Stimulated activated CD4-positive, alpha-beta T cell treated with anti-CD3 and anti-CD28 coated beads, Interleukin-15, amount 100 ng/mL, for 24 hours (primary cell): ENCODE measurements around the gene TMEM214.
"Not testable (repeated sequence)": the region's sequence is repeated elsewhere in the genome, so short reads cannot be mapped to it uniquely, and the experiment has no call there.

Experiments used
- DNase-seq: peaks from one replicate; pipeline ENCODE4 v3.0.0-alpha.2; 2020

Gene TMEM214

GRCh38 chr2:27071990-27072830 is 39.4 kb downstream of the TMEM214 start:
- peak; percentile 64 for DNase-seq

GRCh38 chr2:27072920-27073319 is 40.2 kb downstream of the TMEM214 start:
- DNase-seq: no peak

- no peak for DNase-seq
Measured at GRCh38 chr2:27073782-27074181, 41.0 kb downstream of the TMEM214 start.

GRCh38 chr2:27074738-27075565 is 42.2 kb downstream of the TMEM214 start:
- peak; percentile 51 for DNase-seq

- not testable (repeated sequence) for DNase-seq
Measured at GRCh38 chr2:27075566-27075871, 42.8 kb downstream of the TMEM214 start.

GRCh38 chr2:27076323-27076722 is 43.6 kb downstream of the TMEM214 start:
- no peak for DNase-seq

- no peak for DNase-seq
Measured at GRCh38 chr2:27077231-27077630, 44.5 kb downstream of the TMEM214 start.

- no peak for DNase-seq
Measured at GRCh38 chr2:27078267-27079194, 45.8 kb downstream of the TMEM214 start, which contains the start of gene EMILIN1. Gene EMILIN1, plus strand, starts transcription at chr2:27078615. Its CDS starts 451 bp downstream, at chr2:27079066.

- no peak for DNase-seq
Measured at GRCh38 chr2:27079233-27080139, 46.7 kb downstream of the TMEM214 start.

GRCh38 chr2:27080140-27080469 is 47.3 kb downstream of the TMEM214 start:
- no peak for DNase-seq

- no peak for DNase-seq
Measured at GRCh38 chr2:27080603-27080936, 47.8 kb downstream of the TMEM214 start.

GRCh38 chr2:27081984-27082772 is 49.4 kb downstream of the TMEM214 start:
- no peak for DNase-seq

GRCh38 chr2:27082773-27083409 is 50.1 kb downstream of the TMEM214 start:
- DNase-seq: no peak

- DNase-seq: no peak
Measured at GRCh38 chr2:27083410-27084296, 50.9 kb downstream of the TMEM214 start.

- DNase-seq: no peak
Measured at GRCh38 chr2:27084297-27085061, 51.7 kb downstream of the TMEM214 start.

GRCh38 chr2:27085062-27085672 is 52.4 kb downstream of the TMEM214 start:
- DNase-seq: no peak

- peak; percentile 58 for DNase-seq
Measured at GRCh38 chr2:27085673-27086089, 52.9 kb downstream of the TMEM214 start.

GRCh38 chr2:27086090-27086723 is 53.4 kb downstream of the TMEM214 start:
- peak; percentile 97 for DNase-seq
